Measurements from ENCODE around the gene ZNF311. TPM values are rescaled to one million over a fixed set of nuclear protein-coding genes. Genes with fewer than 3 reads are reported as not detected.

Gene ZNF311
- total and polyA plus RNA-seq, 9 of the 15 experiments (the other 6 are each of a cell fraction or from before 2014, with no cell fraction given) = 5.1 to 10.0 (median 7.5) TPM

- H3K4me1 ChIP-seq (replicated peaks in 1 of 2; ENCODE audit: control insufficient read depth in 2 of 2, insufficient read depth in 2 of 2, low read length in 2 of 2) = peaks cover 20 to 27% of the 10 kb centered on the region in 2 experiments
- H3K27me3 ChIP-seq (ENCODE audit: control insufficient read depth in 2 of 2, insufficient read depth in 2 of 2, low read length in 2 of 2) = no peaks in the 10 kb centered on the region
- peak; percentile 48 to 90 (median 64) for DNase-seq (ENCODE audit: extremely low read depth in 1 of 4, low spot score in 3 of 4)
- intact Hi-C loops (cut with micrococcal nuclease) (loop anchor here (1.0 to 10.0 kb wide), 3 partner anchors 34 to 298 kb away; no protein-coding TSS in a partner anchor), in situ Hi-C loops (cut with MboI) (loop anchor here (5.0 kb wide), 1 partner anchor 35 kb away; no protein-coding TSS in a partner anchor)
- BruUV-seq (replicated peaks) = TSS peak; percentile 71
- H3K4me3 ChIP-seq = peak overlapping the region; percentile 56
- H2AFZ ChIP-seq (ENCODE audit: low read depth, low read length) = peak overlapping the region; percentile 92
- ATAC-seq = peak; percentile 72
- H3K4me2 ChIP-seq (ENCODE audit: insufficient read depth, low read length) = peak overlapping the region; percentile 98
- peak; percentile 82 for FAIRE-seq
- WGBS (ENCODE audit: insufficient coverage, low coverage, missing lambda C conversion rate) = 1% methylated on average over 17 of the region's 17 CpGs
- H3K9ac ChIP-seq (ENCODE audit: insufficient read depth in 1 of 2, low read depth in 2 of 2, low read length in 2 of 2) = peak overlapping the region; percentile 83 to 99
- ChIA-PET CTCF (ENCODE audit: low intra/inter-chr PET ratio) (interaction anchor here (0.6 to 2.5 kb wide), 7 partner anchors 34 to 1859 kb away, joined by 3 to 12 read pairs (median 6); no protein-coding TSS in a partner anchor), POLR2A (interaction anchor here (0.7 to 2.2 kb wide), 11 partner anchors 9 to 217 kb away, joined by 3 to 7 read pairs (median 3); no protein-coding TSS in a partner anchor)
- H3K9me1 ChIP-seq (ENCODE audit: control insufficient read depth, insufficient read depth, low read length) = no peaks in the 10 kb centered on the region
- H3K9me3 ChIP-seq (replicated peaks; ENCODE audit: control insufficient read depth, insufficient read depth, low read depth, low read length) = peaks cover 3% of the 10 kb centered on the region; the same call in 1 of the 2 replicates
- H3K36me3 ChIP-seq (ENCODE audit: control insufficient read depth, insufficient read depth, low read length) = no peaks in the 10 kb centered on the region
- H3K79me2 ChIP-seq (ENCODE audit: control insufficient read depth, insufficient read depth, low read length) = no peaks in the 10 kb centered on the region
- H4K20me1 ChIP-seq (replicated peaks; ENCODE audit: control insufficient read depth, insufficient read depth, low read length) = no peaks in the 10 kb centered on the region
- H3K27ac ChIP-seq (ENCODE audit: extremely low read depth, low read depth, low read length) = peak overlapping the region; percentile 97
- TF ChIP-seq ZNF140 (CRISPR knock-in tag; IDR thresholded peaks at IDR 0.05) = no peak; the same call in 1 of the 2 replicates
- TF ChIP-seq HDGF (IDR thresholded peaks at IDR 0.05) = no peak
- no peak for TF ChIP-seq CHAMP1 (IDR thresholded peaks at IDR 0.05)
- no peak for TF ChIP-seq FIP1L1 (IDR thresholded peaks at IDR 0.05; ENCODE audit: low read depth, low read length, poor library complexity, severe bottlenecking)
- no peak for TF ChIP-seq TSHZ1 (CRISPR knock-in tag; IDR thresholded peaks at IDR 0.05)
- TF ChIP-seq ELF1 (tag; IDR thresholded peaks at IDR 0.05) = no peak
- TF ChIP-seq CBFA2T3 (IDR thresholded peaks at IDR 0.05) = no peak
- TF ChIP-seq NR2C2 (CRISPR knock-in tag; IDR thresholded peaks at IDR 0.05) = no peak
- TF ChIP-seq NR2C2 (tag; IDR thresholded peaks at IDR 0.05) = no peak; the same call in 1 of the 2 replicates
- no peak for TF ChIP-seq BHLHE40 (IDR thresholded peaks at IDR 0.05; ENCODE audit: low read length)
- TF ChIP-seq BDP1 (IDR thresholded peaks at IDR 0.05; ENCODE audit: insufficient read depth, insufficient read length) = no peak
- TF ChIP-seq NR2C1 (IDR thresholded peaks at IDR 0.05) = 0 out of 2 replicates have a peak, but pooled peaks have one; percentile 24
- TF ChIP-seq NR2C1 (tag; IDR thresholded peaks at IDR 0.05) = 0 out of 2 replicates have a peak, but pooled peaks have one; percentile 4
- TF ChIP-seq DEAF1 (CRISPR knock-in tag; IDR thresholded peaks at IDR 0.05) = 0 out of 2 replicates have a peak, but pooled peaks have one; percentile 14
- TF ChIP-seq GTF2A2 (tag; IDR thresholded peaks at IDR 0.05) = no peak
Observed at GRCh38 chr6:28982476-28983266, 22.4 kb downstream of the ZNF311 start.
